AG08396 (cell line): Measurements from ENCODE around the gene CT83.
A peak's percentile ranks its signal among the peaks of the same experiment; 100 is the strongest.

Experiments used
- DNase-seq: peaks from one replicate; pipeline ENCODE4 v3.0.0; 2012; ENCODE audit warnings: low spot score, mixed read lengths

The CT83 gene, protein sequence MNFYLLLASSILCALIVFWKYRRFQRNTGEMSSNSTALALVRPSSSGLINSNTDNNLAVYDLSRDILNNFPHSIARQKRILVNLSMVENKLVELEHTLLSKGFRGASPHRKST

GRCh38 chrX:116462822-116463221 is at the start of gene CT83:
Gene CT83, minus strand, starts transcription at chrX:116462976. Its CDS starts 120 bp downstream, at chrX:116462856.
- no peak for DNase-seq

- DNase-seq, result peak; percentile 3
These were observed 37.0 kb upstream of the CT83 start for GRCh38 chrX:116499780-116500179.

DNA sequence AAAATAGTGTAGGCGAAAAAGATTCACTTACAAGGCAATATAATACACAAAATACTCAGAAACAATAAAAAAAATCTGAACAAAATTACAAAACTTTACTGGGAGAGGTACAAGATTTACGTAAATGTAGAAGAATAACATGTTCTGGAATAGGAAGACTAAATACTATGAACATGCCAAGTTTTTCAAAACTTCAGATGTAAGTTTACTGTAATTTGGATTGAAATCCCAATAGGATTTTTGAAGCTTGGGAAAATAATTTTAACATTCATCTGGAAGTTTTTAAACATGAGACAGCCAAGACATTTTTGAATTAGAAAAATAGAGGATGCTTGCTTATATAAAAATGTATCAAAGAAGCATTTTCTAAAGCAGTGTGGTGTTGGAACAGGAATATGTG is 30.5 kb upstream of the CT83 start:
- DNase-seq, result no peak

DNA sequence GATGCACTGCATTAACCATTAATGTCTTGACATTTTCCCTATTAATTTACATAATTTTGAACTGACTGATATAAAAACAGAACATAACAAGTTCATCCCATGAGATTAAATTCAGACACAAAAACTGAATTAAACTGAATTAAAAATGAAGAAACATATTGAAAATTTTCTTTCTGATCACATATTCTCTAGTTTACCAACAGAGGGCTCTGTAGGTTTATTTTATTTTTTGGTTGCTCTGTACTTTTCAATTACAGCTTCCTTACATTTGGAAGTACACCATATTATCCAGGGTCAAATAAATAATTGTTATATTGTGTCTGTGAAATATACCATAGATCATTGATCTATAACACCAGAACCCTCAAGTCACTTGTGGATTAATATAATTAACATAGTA is 27.3 kb upstream of the CT83 start:
- DNase-seq, result no peak

DNA sequence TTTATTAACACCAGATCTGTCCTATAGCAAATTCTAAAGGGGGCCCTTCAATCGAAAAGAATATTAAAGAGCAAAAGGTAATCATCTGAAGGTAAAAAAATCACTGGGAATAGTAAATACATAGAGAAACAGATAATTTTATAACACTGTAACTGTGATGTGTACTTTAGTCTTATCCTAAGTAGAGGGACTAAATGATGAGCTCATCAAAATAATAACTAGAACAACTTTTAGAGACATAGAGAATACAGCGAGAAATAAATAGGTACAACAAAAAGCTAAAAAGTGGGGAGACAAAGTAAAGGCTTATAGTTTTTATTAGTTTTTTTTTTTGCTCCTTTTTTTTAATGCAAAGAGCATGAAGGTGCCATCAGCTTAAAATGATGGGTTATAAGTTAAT is 17.3 kb upstream of the CT83 start:
- DNase-seq, result no peak

DNA sequence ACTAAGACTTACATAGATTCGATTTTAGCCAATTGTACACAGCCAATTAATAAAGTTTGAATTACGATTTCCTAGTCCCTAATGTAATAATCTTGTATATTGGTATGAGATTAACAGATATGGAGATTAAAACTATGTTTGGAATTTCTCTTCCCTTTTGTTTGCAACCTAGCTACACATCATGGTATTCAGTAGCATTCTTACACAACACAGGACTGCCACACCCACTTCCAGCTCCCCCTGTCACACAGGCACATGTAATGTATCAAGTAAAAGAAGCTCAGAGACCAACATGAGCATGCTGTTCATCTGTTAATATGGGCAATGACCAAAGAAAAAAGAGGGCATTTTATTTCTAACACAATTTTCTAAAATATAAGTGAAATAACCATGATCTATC is 13.6 kb downstream of the CT83 start:
- DNase-seq, result no peak

GRCh38 chrX:116436358-116436816 is 26.4 kb downstream of the CT83 start, which contains the start of gene SLC6A14:
Gene SLC6A14, plus strand, starts transcription at chrX:116436606. Its CDS starts 104 bp downstream, at chrX:116436710.
- DNase-seq, result no peak

DNA sequence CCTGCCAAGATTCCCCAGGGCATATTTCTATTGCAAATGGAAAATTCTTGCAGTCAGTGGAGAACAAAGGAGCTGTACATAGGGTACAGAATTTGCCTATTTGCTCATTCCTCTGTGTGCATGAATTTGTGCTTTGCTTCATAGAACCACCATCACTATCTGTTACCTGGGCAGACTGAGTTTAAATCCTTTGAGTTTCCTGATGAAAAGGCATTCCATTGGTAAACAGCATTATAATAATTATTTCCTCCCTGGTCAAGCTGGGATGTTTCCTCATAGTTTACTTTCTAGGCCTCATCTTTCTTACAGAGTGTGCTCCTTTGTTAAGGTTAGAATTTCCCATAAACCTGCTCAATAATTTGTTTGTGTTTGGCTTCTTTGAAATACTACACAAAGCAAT is 27.2 kb downstream of the CT83 start:
- DNase-seq, result no peak

DNA sequence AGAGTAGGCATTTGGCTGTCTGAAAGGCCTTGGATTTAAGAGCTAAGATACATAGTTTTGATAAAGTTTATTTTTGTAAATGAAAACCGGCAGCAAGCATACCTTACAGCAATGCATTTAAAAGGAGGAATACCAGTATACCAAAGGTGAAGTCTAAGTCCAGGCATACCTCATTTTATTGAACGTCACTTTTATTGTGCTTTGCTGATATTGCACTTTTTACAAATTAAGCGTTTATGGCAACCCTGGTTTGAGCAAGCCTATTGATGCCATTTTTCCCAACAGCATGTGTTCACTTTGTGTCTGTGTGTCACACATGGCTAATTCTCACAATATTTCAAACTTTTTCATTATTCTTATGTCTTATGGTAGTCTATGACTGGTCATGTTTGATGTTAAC is 34.8 kb downstream of the CT83 start:
- no peak for DNase-seq

DNA sequence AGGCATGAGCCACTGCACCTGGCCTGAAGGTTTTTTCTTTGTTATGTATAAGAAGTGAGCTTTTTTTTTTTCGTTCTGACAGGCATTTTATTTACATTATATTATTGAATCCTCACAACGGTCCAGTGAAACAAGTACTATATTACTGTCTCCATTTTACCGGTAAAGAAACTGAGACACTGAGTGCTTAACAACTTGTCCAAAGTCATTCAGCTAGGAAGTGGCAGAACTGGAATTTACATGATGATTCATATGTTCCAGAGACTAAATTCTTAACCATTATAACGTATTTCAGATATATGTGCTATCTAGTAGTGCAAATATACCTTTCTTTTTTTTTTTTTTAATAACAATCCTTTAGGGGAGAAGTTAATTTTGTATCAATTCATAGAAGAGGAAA is 44.8 kb downstream of the CT83 start:
- no peak for DNase-seq

DNA sequence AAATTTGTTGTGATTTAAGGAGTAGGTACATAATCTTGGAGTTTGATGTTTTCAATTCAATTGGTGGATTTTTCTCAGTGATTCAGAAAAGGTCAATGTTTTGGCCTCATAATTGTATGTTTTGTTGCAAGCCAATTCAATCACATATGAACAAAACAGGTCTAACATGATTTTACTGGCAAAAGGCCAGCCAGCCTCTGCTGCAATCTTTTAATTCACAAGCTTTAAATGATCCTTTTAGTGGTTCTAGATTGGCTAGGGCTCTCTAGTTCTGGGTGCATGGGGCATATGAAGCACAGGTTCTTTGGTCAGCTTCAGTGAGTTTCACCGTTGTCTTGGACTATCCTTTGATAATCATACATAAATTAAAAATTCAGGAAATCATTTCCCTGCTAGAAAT is 45.6 kb downstream of the CT83 start:
- no peak for DNase-seq

GRCh38 chrX:116413273-116413672 is 49.5 kb downstream of the CT83 start:
- no peak for DNase-seq
